Osteoblast (primary cell): ENCODE data around the gene SALL4. TPM values are rescaled to one million over a fixed set of nuclear protein-coding genes. Genes with fewer than 3 reads are reported as not detected.

Experiments used
- DNase-seq: peaks from one replicate; pipeline ENCODE4 v3.0.0; 2011; ENCODE audit warnings: low spot score, mixed read lengths; ENCODE audit not compliant: insufficient read length; ENCODE audit errors: missing footprints
- H2AFZ ChIP-seq: 2 replicates; pipeline ENCODE4 v1.6.0; 2011; ENCODE audit warnings: mild to moderate bottlenecking, low read length
- H3K27ac ChIP-seq: 2 replicates; pipeline ENCODE4 v1.5.1; 2011; ENCODE audit warnings: mild to moderate bottlenecking, low read depth, low read length, moderate library complexity
- H3K27me3 ChIP-seq: 2 replicates; pipeline ENCODE4 v1.6.0; 2012; ENCODE audit warnings: mild to moderate bottlenecking, control low read depth, inconsistent platforms, low read length, moderate library complexity; ENCODE audit not compliant: insufficient read depth
- H3K36me3 ChIP-seq: 2 replicates; pipeline ENCODE4 v1.5.1; 2011; ENCODE audit warnings: mild to moderate bottlenecking, low read length, control low read depth, moderate library complexity; ENCODE audit not compliant: insufficient read depth
- H3K4me1 ChIP-seq: 2 replicates; pipeline ENCODE4 v1.5.1; 2011; ENCODE audit warnings: mild to moderate bottlenecking, low read length, control low read depth, moderate library complexity; ENCODE audit not compliant: insufficient read depth
- H3K4me2 ChIP-seq: 2 replicates; pipeline ENCODE4 v1.6.0; 2011; ENCODE audit warnings: mild to moderate bottlenecking, low read length; ENCODE audit not compliant: insufficient read depth
- H3K4me3 ChIP-seq: fragments of 200-600 bp; sonication (generic); 3 replicates; pipeline ENCODE4 v1.5.1; 2012; ENCODE audit warnings: mild to moderate bottlenecking, low read length, inconsistent platforms; ENCODE audit not compliant: insufficient read depth
- H3K79me2 ChIP-seq: 2 replicates; pipeline ENCODE4 v1.6.0; 2012; ENCODE audit warnings: mild to moderate bottlenecking, low read length, control low read depth, inconsistent platforms; ENCODE audit not compliant: insufficient read depth
- H3K9me3 ChIP-seq: 2 replicates; pipeline ENCODE4 v1.5.1; 2011; ENCODE audit warnings: low read depth, low read length, control low read depth
- H4K20me1 ChIP-seq: 2 replicates; pipeline ENCODE4 v1.6.0; 2012; ENCODE audit warnings: mild to moderate bottlenecking, low read length, control low read depth; ENCODE audit not compliant: insufficient read depth
- CTCF ChIP-seq: IDR thresholded peaks from 2 replicates; pipeline ENCODE4 v1.5.1; 2011; ENCODE audit warnings: mild to moderate bottlenecking, low read depth, low read length, moderate library complexity; ENCODE audit errors: extremely low read depth
- total RNA-seq: library from RNA; depleted of rRNA; stranded (reverse); fragments of >200 nt; gene quantifications from 2 replicates; pipeline ENCODE4 v1.2.3, GENCODE V29; 2012

SALL4 gene
- total RNA-seq, 1 donor, result 3.3 TPM

- no peaks in the 10 kb centered on the region for H3K79me2 ChIP-seq
- no peaks in the 10 kb centered on the region for H3K9me3 ChIP-seq
- H2AFZ ChIP-seq, result no peak overlapping the region
- no peak overlapping the region for H3K4me2 ChIP-seq
- no peak for TF ChIP-seq CTCF
- no peak overlapping the region for H3K4me3 ChIP-seq
- H3K4me1 ChIP-seq, result no peaks in the 10 kb centered on the region
- no peak overlapping the region for H3K27ac ChIP-seq
- no peak for DNase-seq
- H3K36me3 ChIP-seq, result no peaks in the 10 kb centered on the region
- no peaks in the 10 kb centered on the region for H4K20me1 ChIP-seq
- H3K27me3 ChIP-seq, result peaks cover 4% of the 10 kb centered on the region
Measured at GRCh38 chr20:51810155-51811041, 8.1 kb upstream of the SALL4 start.

GRCh38 chr20:51807720-51808250 lies 5.5 kb upstream of the SALL4 start:
- no peak for DNase-seq
- Histone ChIP-seq H3K36me3 (no peaks in the 10 kb centered on the region), H4K20me1 (no peaks in the 10 kb centered on the region), H3K9me3 (no peaks in the 10 kb centered on the region), H2AFZ (no peak overlapping the region), H3K27ac (no peak overlapping the region), H3K4me2 (no peak overlapping the region), H3K4me3 (no peak overlapping the region), H3K4me1 (peaks cover 3% of the 10 kb centered on the region), H3K27me3 (peaks cover 4% of the 10 kb centered on the region), H3K79me2 (no peaks in the 10 kb centered on the region)
- TF ChIP-seq CTCF, result no peak

- H3K27me3 ChIP-seq, result peaks cover 22% of the 10 kb centered on the region
- no peaks in the 10 kb centered on the region for H4K20me1 ChIP-seq
Measured at GRCh38 chr20:51804754-51805153, 2.4 kb upstream of the SALL4 start.

More at GRCh38 chr20:51804754-51805153, 2.4 kb upstream of the SALL4 start:
- H2AFZ ChIP-seq, result no peak overlapping the region
- H3K4me2 ChIP-seq, result no peak overlapping the region
- no peaks in the 10 kb centered on the region for H3K36me3 ChIP-seq
- DNase-seq, result no peak
- H3K4me1 ChIP-seq, result peaks cover 13% of the 10 kb centered on the region
- H3K79me2 ChIP-seq, result no peaks in the 10 kb centered on the region
- no peaks in the 10 kb centered on the region for H3K9me3 ChIP-seq
- no peak overlapping the region for H3K4me3 ChIP-seq
- no peak for TF ChIP-seq CTCF
- no peak overlapping the region for H3K27ac ChIP-seq
